GM12878 (cell line): Measurements from ENCODE around the gene CXorf58. TPM values are rescaled to one million over a fixed set of nuclear protein-coding genes. Genes with fewer than 3 reads are reported as not detected.

Experiments
- ATAC-seq: fragments of 200-7000 bp; cut with Tn5 transposase; 3 replicates; pipeline ENCODE4 v1.9.1; 2020; ENCODE audit warnings: mild to moderate bottlenecking, moderate library complexity
- BruUV-seq: library from RNA; stranded (reverse); fragments of 400-500 nt; replicated peaks from 2 replicates; lab custom pipeline; 2021; lab: Mats Ljungman, UMichigan
- CTCF ChIA-PET: fragments of 300-600 bp; sonication (Branson Sonifier 250); formaldehyde crosslinking; extraction: SDS; loops from one replicate; lab custom pipeline; 2021; ENCODE audit warnings: inconsistent platforms; lab: Yijun Ruan, JAX
- POLR2A ChIA-PET: fragments of 350-600 bp; formaldehyde crosslinking; extraction: SDS; loops from one replicate; lab custom pipeline; 2021; ENCODE audit warnings: inconsistent platforms; lab: Charles Lee
- RAD21 ChIA-PET: fragments of 300-600 bp; sonication (Branson Sonifier 250); formaldehyde crosslinking; loops from one replicate; lab custom pipeline; 2023; ENCODE audit warnings: antibody characterized with exemption; ENCODE audit not compliant: unreplicated experiment; lab: Charles Lee
- SMC1A ChIA-PET: fragments of 300-600 bp; sonication (Branson Sonifier 250); formaldehyde crosslinking; loops from one replicate; lab custom pipeline; 2023; ENCODE audit not compliant: unreplicated experiment, uncharacterized antibody; lab: Charles Lee
- DNase-seq: peaks from one replicate; pipeline ENCODE4 v3.0.0-alpha.2; 2011; ENCODE audit warnings: low read depth, low spot score
- FAIRE-seq: peaks from 3 replicates; lab custom pipeline; 2011; peaks lifted over from hg19 to GRCh38; lab: Jason Lieb, UNC
- H2AFZ ChIP-seq: 2 replicates; pipeline ENCODE4 v1.6.0; 2011; ENCODE audit warnings: low read depth, low read length, control low read depth; ENCODE audit not compliant: control insufficient read depth
- H3K27ac ChIP-seq: 2 replicates; pipeline ENCODE4 v1.5.1; 2011; ENCODE audit warnings: control low read depth; ENCODE audit not compliant: control insufficient read depth, insufficient read depth
- H3K27me3 ChIP-seq, 2 experiments: replicated peaks in 1 of 2; 2 replicates each; pipeline versions ENCODE4 v1.6.0 to v1.6.1; 2011; ENCODE audit warnings: low read length in 1 of 2; ENCODE audit not compliant: control insufficient read depth in 2 of 2, insufficient read depth in 2 of 2
- H3K36me3 ChIP-seq, 2 experiments: 2 replicates each; pipeline ENCODE4 v1.5.1; 2011; ENCODE audit warnings: low read length in 1 of 2; ENCODE audit not compliant: control insufficient read depth in 2 of 2, insufficient read depth in 2 of 2
- H3K4me1 ChIP-seq: 2 replicates; pipeline ENCODE4 v1.6.1; 2011; ENCODE audit warnings: mild to moderate bottlenecking, low read length, moderate library complexity, mixed read lengths; ENCODE audit not compliant: control insufficient read depth, insufficient read depth
- H3K4me2 ChIP-seq: 2 replicates; pipeline ENCODE4 v1.6.0; 2011; ENCODE audit warnings: control low read depth; ENCODE audit not compliant: control insufficient read depth, insufficient read depth
- H3K4me3 ChIP-seq: fragments of 200-600 bp; sonication (generic); 2 replicates; pipeline ENCODE4 v1.5.1; 2016
- H3K79me2 ChIP-seq: 2 replicates; pipeline ENCODE4 v1.6.0; 2011; ENCODE audit warnings: low read length; ENCODE audit not compliant: control insufficient read depth, insufficient read depth
- H3K9ac ChIP-seq: 2 replicates; pipeline ENCODE4 v1.8.0; 2011; ENCODE audit warnings: low read length, control low read depth, mixed read lengths; ENCODE audit not compliant: control insufficient read depth, insufficient read depth
- H3K9me3 ChIP-seq: replicated peaks from 3 replicates; pipeline ENCODE4 v1.5.1; 2011; ENCODE audit warnings: mild to moderate bottlenecking, low read length; ENCODE audit not compliant: control insufficient read depth, insufficient read depth
- H4K20me1 ChIP-seq: 2 replicates; pipeline ENCODE4 v1.6.0; 2011; ENCODE audit not compliant: control insufficient read depth, insufficient read depth
- BHLHE40 ChIP-seq, 2 experiments: fragments of 450-650 bp in 1 of 2; IDR thresholded peaks; 2 replicates each; pipeline ENCODE4 v1.6.1; 2011 to 2017; ENCODE audit warnings: low read depth in 2 of 2, borderline replicate concordance in 1 of 2, improper control_type of control experiment in 1 of 2, low read length in 1 of 2, mild to moderate bottlenecking in 1 of 2
- CEBPB ChIP-seq, 2 experiments: fragments of 150-350 bp in 1 of 2; IDR thresholded peaks; 2 replicates each; pipeline ENCODE4 v1.6.1; 2012 to 2014; ENCODE audit warnings: low read depth in 2 of 2, low read length in 2 of 2, borderline replicate concordance in 1 of 2, inconsistent platforms in 1 of 2
- ELK1 ChIP-seq: IDR thresholded peaks from 2 replicates; pipeline ENCODE4 v1.6.1; 2012; ENCODE audit warnings: low read depth, low read length, improper control_type of control experiment
- GABPA ChIP-seq: IDR thresholded peaks from 2 replicates; pipeline ENCODE4 v1.6.1; 2014; ENCODE audit warnings: antibody characterized with exemption, low read depth, mild to moderate bottlenecking, inconsistent platforms
- GATAD2B ChIP-seq: fragments of 450-650 bp; conservative IDR thresholded peaks from 2 replicates; pipeline ENCODE4 v1.6.1; 2017; ENCODE audit warnings: low read depth, mild to moderate bottlenecking, moderate library complexity
- HDAC6 ChIP-seq: fragments of 200-600 bp; sonication (generic); IDR thresholded peaks from one replicate; pipeline ENCODE4 v1.8.0; 2017; ENCODE audit warnings: antibody characterized with exemption; ENCODE audit not compliant: unreplicated experiment
- IKZF1 ChIP-seq: fragments of 450-650 bp; conservative IDR thresholded peaks from 2 replicates; pipeline ENCODE4 v1.6.1; 2017; ENCODE audit warnings: antibody characterized with exemption, mild to moderate bottlenecking
- RB1 ChIP-seq: fragments of 450-650 bp; formaldehyde crosslinking; IDR thresholded peaks from 2 replicates; pipeline ENCODE4 v1.6.1; 2017; ENCODE audit warnings: mild to moderate bottlenecking, borderline replicate concordance
- REST ChIP-seq: IDR thresholded peaks from 2 replicates; pipeline ENCODE4 v1.6.1; 2012; ENCODE audit warnings: mild to moderate bottlenecking, low read depth, low read length
- SIX5 ChIP-seq: IDR thresholded peaks from 2 replicates; pipeline ENCODE4 v1.6.1; 2011; ENCODE audit warnings: mild to moderate bottlenecking, low read depth, low read length, moderate library complexity; ENCODE audit not compliant: severe bottlenecking
- ZNF687 ChIP-seq: fragments of 450-650 bp; IDR thresholded peaks from 2 replicates; pipeline ENCODE4 v1.6.1; 2017; ENCODE audit warnings: mild to moderate bottlenecking, moderate library complexity
- WGBS: methylation state at CpG from one replicate; pipeline ENCODE4 v1.1.6; 2016; ENCODE audit warnings: low lambda C conversion rate; ENCODE audit not compliant: insufficient replicate concordance, insufficient coverage; ENCODE audit errors: missing lambda C conversion rate; 5-methylcytosine and 5-hydroxymethylcytosine counted together
- in situ Hi-C: fragments of 300-500 bp; cut with MboI; formaldehyde crosslinking; loops from 9 replicates; pipeline ENCODE4 v1.14.3; 2018; ENCODE audit warnings: mixed read lengths
- intact Hi-C: fragments of 100-400 bp; cut with micrococcal nuclease; formaldehyde crosslinking; loops from one replicate; pipeline ENCODE4 v1.14.2; 2022; ENCODE audit not compliant: unreplicated experiment
- polyA plus RNA-seq, 11 experiments: library from polyadenylated mRNA; depleted of rRNA in 4 of 11; unstranded in 6 of 11; stranded (reverse) in 5 of 11; fragments of >200 nt; fragmentation: Nextera tagmentation in 4 of 11; fragmentation: Illumina TruSeq in 1 of 11; extraction: Ambion mirVana in 4 of 11; extraction: Trizol in 1 of 11; gene quantifications; 1 replicate in 1 of 11; 2 replicates in 10 of 11; pipeline versions ENCODE4 v1.2.1 to v1.2.3, GENCODE V29; 2011 to 2016; ENCODE audit warnings: inconsistent platforms in 2 of 11, missing spikeins in 2 of 11, low read depth in 1 of 11
- total RNA-seq, 4 experiments: library from RNA; depleted of rRNA in 3 of 4; stranded (reverse); fragments of >200 nt in 3 of 4; fragmentation: Illumina TruSeq in 1 of 4; extraction: Trizol in 1 of 4; gene quantifications; 2 replicates each; pipeline versions ENCODE4 v1.2.1 to v1.2.3, GENCODE V29; 2013 to 2021

The CXorf58 gene
- total and polyA plus RNA-seq, 10 of the 15 experiments (the other 5 are each of a cell fraction or from before 2014, with no cell fraction given) = 0.10 to 0.24 (median 0.13) TPM; not detected in 5

GRCh38 chrX:23908219-23909004, 606 bp downstream of the CXorf58 start (continued):
- TF ChIP-seq REST (no peak), IKZF1 (no peak), GATAD2B (no peak), HDAC6 (no peak)

- WGBS = 26% methylated on average over 5 of the region's 5 CpGs
- no peak for DNase-seq
- no peak for ATAC-seq
- TF ChIP-seq BHLHE40 (IDR thresholded peaks at IDR 0.05; ENCODE audit: borderline replicate concordance in 1 of 2, low read depth in 2 of 2, low read length in 1 of 2) (no peak), ZNF687 (no peak), SIX5 (no peak), ELK1 (no peak), RB1 (no peak), GABPA (no peak), CEBPB (IDR thresholded peaks at IDR 0.05; ENCODE audit: borderline replicate concordance in 1 of 2, low read depth in 2 of 2, low read length in 2 of 2) (no peak)
Measured at GRCh38 chrX:23911126-23911835, 3.5 kb downstream of the CXorf58 start.

More at GRCh38 chrX:23911126-23911835, 3.5 kb downstream of the CXorf58 start:
- Histone ChIP-seq H3K9ac (no peak overlapping the region), H3K79me2 (peaks cover 4% of the 10 kb centered on the region), H2AFZ (no peak overlapping the region), H3K36me3 (no peaks in the 10 kb centered on the region), H3K4me2 (no peak overlapping the region), H4K20me1 (no peaks in the 10 kb centered on the region), H3K27ac (no peak overlapping the region), H3K9me3 (no peaks in the 10 kb centered on the region), H3K4me1 (no peaks in the 10 kb centered on the region; the same call in 1 of the 2 replicates), H3K27me3 (no peaks in the 10 kb centered on the region), H3K4me3 (no peak overlapping the region)
- in situ Hi-C loops (no loop called here), intact Hi-C loops (no loop called here)
- FAIRE-seq = no peak
- BruUV-seq = no TSS peak
- SMC1A ChIA-PET = interaction anchor here (0.7 to 0.8 kb wide), 2 partner anchors 130 to 143 kb away, joined by 3 read pairs; no protein-coding TSS in a partner anchor
- CTCF ChIA-PET = interaction anchor here (1.1 kb wide), 1 partner anchor 14 kb away, joined by 4 read pairs; no protein-coding TSS in a partner anchor
- POLR2A ChIA-PET = no interaction called here
- RAD21 ChIA-PET = no interaction called here
